Measurements from ENCODE around the gene AVPR2.

Gene AVPR2

GRCh38 chrX:153885208-153885787 is 19.2 kb upstream of the AVPR2 start (continued):
- TF ChIP-seq, protein P1, sequence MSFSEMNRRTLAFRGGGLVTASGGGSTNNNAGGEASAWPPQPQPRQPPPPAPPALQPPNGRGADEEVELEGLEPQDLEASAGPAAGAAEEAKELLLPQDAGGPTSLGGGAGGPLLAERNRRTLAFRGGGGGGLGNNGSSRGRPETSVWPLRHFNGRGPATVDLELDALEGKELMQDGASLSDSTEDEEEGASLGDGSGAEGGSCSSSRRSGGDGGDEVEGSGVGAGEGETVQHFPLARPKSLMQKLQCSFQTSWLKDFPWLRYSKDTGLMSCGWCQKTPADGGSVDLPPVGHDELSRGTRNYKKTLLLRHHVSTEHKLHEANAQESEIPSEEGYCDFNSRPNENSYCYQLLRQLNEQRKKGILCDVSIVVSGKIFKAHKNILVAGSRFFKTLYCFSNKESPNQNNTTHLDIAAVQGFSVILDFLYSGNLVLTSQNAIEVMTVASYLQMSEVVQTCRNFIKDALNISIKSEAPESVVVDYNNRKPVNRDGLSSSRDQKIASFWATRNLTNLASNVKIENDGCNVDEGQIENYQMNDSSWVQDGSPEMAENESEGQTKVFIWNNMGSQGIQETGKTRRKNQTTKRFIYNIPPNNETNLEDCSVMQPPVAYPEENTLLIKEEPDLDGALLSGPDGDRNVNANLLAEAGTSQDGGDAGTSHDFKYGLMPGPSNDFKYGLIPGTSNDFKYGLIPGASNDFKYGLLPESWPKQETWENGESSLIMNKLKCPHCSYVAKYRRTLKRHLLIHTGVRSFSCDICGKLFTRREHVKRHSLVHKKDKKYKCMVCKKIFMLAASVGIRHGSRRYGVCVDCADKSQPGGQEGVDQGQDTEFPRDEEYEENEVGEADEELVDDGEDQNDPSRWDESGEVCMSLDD (tag by site-specific recombination; IDR thresholded peaks at IDR 0.05): 0 out of 2 replicates have a peak, but pooled peaks have one; percentile 31
- peak; percentile 80 for TF ChIP-seq GLIS2 (tag by site-specific recombination; IDR thresholded peaks at IDR 0.05)
- TF ChIP-seq ZNF214 (tag by site-specific recombination; IDR thresholded peaks at IDR 0.05; ENCODE audit: borderline replicate concordance): no peak
- peak; percentile 91; the same call in 1 of the 2 replicates for TF ChIP-seq KLF7 (tag by site-specific recombination; IDR thresholded peaks at IDR 0.05; ENCODE audit: borderline replicate concordance)
- TF ChIP-seq, protein P2, sequence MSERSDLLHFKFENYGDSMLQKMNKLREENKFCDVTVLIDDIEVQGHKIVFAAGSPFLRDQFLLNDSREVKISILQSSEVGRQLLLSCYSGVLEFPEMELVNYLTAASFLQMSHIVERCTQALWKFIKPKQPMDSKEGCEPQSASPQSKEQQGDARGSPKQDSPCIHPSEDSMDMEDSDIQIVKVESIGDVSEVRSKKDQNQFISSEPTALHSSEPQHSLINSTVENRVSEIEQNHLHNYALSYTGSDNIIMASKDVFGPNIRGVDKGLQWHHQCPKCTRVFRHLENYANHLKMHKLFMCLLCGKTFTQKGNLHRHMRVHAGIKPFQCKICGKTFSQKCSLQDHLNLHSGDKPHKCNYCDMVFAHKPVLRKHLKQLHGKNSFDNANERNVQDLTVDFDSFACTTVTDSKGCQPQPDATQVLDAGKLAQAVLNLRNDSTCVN (tag by site-specific recombination; optimal IDR thresholded peaks at IDR 0.05): peak; percentile 39
- TF ChIP-seq KLF8 (tag by site-specific recombination; IDR thresholded peaks at IDR 0.05): peak; percentile 82
- TF ChIP-seq KLF9 (tag by site-specific recombination; IDR thresholded peaks at IDR 0.05; ENCODE audit: low read depth): peak; percentile 92

DNA sequence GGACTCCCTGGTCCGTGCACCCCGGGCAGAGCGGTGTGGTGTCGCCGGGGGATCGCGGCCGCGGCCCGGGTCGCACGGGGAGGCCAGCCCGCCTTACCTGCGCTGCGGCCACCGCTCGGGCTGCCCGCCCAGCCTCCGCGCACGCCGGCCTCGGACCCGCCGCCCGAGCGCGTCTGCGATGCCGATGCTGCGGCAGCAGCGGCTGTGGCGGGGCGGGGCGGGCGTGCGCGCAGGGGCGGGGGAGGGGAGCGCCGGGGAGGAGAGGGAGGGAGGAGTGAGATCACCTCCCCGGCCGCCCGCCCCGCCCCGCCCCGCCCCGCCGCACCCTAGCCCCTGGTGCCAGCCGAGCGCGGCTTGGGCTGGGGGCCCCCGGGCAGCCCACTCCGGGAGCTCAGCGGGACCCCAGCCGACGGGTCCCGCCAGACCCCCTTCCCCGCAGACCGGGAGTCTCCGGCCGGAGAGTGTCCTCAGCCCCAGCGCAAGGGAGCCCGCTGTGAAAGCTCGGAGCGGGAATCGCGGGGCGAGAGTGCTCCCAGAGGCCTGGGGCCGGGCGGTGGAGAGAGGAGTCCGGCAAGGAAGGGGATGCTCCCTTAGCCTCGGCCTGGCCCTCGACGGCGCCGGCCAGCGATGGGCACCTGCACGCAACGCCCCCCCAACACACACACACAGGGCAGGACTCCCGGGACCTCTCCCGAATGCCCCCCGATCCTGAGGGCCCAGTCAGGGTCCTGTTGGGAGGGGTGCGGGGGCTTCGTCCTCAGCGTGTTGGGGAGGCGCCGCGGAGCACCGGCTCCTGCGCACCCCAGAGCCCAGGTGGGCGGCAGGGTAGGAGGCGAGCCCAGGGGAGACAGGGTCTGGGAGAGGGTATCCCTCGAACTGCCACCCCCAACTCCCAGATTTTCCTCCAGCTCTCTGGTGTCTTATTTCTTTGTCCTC is 18.2 kb upstream of the AVPR2 start, which contains the start of gene L1CAM:
Gene L1CAM (minus strand): TSS at position 206 of the 936 bp plus-strand sequence. CDS start 10,337 bp downstream, outside the sequence.
- H3K9me3 ChIP-seq (ENCODE audit: control insufficient read depth, insufficient read depth, low read depth, low read length): no peaks in the 10 kb centered on the region
- ChIA-PET CTCF (interaction anchor here (0.5 to 1.7 kb wide), 3 partner anchors 8 to 69 kb away, joined by 3 to 8 read pairs (median 3); no protein-coding TSS in a partner anchor), POLR2A (interaction anchor here (0.5 to 1.4 kb wide), 3 partner anchors 10 to 42 kb away, joined by 3 read pairs; no protein-coding TSS in a partner anchor)
- H3K4me3 ChIP-seq (ENCODE audit: low read depth, low read length): peak within 1 kb of the TSS; percentile 12
- H3K36me3 ChIP-seq (ENCODE audit: control insufficient read depth in 2 of 2, insufficient read depth in 1 of 2, low read length in 2 of 2): no peaks in the 10 kb centered on the region
- no peaks in the 10 kb centered on the region for H3K4me1 ChIP-seq (ENCODE audit: control insufficient read depth, insufficient read depth, low read length)
- no peak within 1 kb of the TSS for H3K27ac ChIP-seq (ENCODE audit: extremely low read depth, low read depth, low read length)
- TF ChIP-seq ZNF26 (tag by site-specific recombination; IDR thresholded peaks at IDR 0.05): no peak
- peak; percentile 51 for TF ChIP-seq KLF1 (tag by site-specific recombination; IDR thresholded peaks at IDR 0.05)
- TF ChIP-seq, protein P1 (tag by site-specific recombination; IDR thresholded peaks at IDR 0.05): 0 out of 2 replicates have a peak, but pooled peaks have one; percentile 30
- TF ChIP-seq ZNF626 (tag by site-specific recombination; IDR thresholded peaks at IDR 0.05): no peak
- TF ChIP-seq TRIM28 (IDR thresholded peaks at IDR 0.05; ENCODE audit: borderline replicate concordance, low read length): no peak
- TF ChIP-seq ZBTB48 (tag by site-specific recombination; IDR thresholded peaks at IDR 0.05): peak; percentile 80
- no peak for TF ChIP-seq ZFP41 (tag by site-specific recombination; IDR thresholded peaks at IDR 0.05; ENCODE audit: borderline replicate concordance)
- TF ChIP-seq ZNF404 (tag by site-specific recombination; IDR thresholded peaks at IDR 0.05): no peak
- TF ChIP-seq KLF7 (tag by site-specific recombination; IDR thresholded peaks at IDR 0.05; ENCODE audit: borderline replicate concordance): 0 out of 2 replicates have a peak, but pooled peaks have one; percentile 9
- peak; percentile 55 for TF ChIP-seq ZIC2 (tag by site-specific recombination; IDR thresholded peaks at IDR 0.05)
- TF ChIP-seq PRDM10 (tag by site-specific recombination; IDR thresholded peaks at IDR 0.05): no peak
- TF ChIP-seq ZNF221 (tag by site-specific recombination; IDR thresholded peaks at IDR 0.05; ENCODE audit: borderline replicate concordance): no peak
- no peak for TF ChIP-seq ZNF10 (tag by site-specific recombination; IDR thresholded peaks at IDR 0.05)
- no peak for TF ChIP-seq ZNF423 (tag by site-specific recombination; IDR thresholded peaks at IDR 0.05)
- TF ChIP-seq ZBTB7A (tag by site-specific recombination; IDR thresholded peaks at IDR 0.05; ENCODE audit: low read depth): 0 out of 2 replicates have a peak, but pooled peaks have one; percentile 26
